NB4 (cell line): ENCODE measurements around the gene DGKG.

Experiments
- CTCF ChIP-seq: IDR thresholded peaks from one replicate; pipeline ENCODE4 v1.5.1; 2012; ENCODE audit warnings: low read depth, low read length
- MAX ChIP-seq: IDR thresholded peaks from 2 replicates; pipeline ENCODE4 v1.6.1; 2011; ENCODE audit warnings: low read depth, low read length
- MYC ChIP-seq: IDR thresholded peaks from 2 replicates; pipeline ENCODE4 v1.6.1; 2011; ENCODE audit warnings: low read depth, low read length
- POLR2A ChIP-seq: IDR thresholded peaks from 2 replicates; pipeline ENCODE4 v1.6.1; 2011; ENCODE audit warnings: mild to moderate bottlenecking; ENCODE audit not compliant: insufficient read length; ENCODE audit errors: extremely low read depth

GRCh38 chr3:186235554-186235953, 126.5 kb downstream of the DGKG start:
- no peak for TF ChIP-seq POLR2A
- no peak for TF ChIP-seq CTCF
- TF ChIP-seq MAX = no peak
- no peak for TF ChIP-seq MYC
